ENCODE results near the gene RASGRP2. TPM values are rescaled to one million over a fixed set of nuclear protein-coding genes. Genes with fewer than 3 reads are reported as not detected.

RASGRP2 gene
- total RNA-seq, 2 donors from 2014 or later: 0.86 to 1.9 TPM

DNA sequence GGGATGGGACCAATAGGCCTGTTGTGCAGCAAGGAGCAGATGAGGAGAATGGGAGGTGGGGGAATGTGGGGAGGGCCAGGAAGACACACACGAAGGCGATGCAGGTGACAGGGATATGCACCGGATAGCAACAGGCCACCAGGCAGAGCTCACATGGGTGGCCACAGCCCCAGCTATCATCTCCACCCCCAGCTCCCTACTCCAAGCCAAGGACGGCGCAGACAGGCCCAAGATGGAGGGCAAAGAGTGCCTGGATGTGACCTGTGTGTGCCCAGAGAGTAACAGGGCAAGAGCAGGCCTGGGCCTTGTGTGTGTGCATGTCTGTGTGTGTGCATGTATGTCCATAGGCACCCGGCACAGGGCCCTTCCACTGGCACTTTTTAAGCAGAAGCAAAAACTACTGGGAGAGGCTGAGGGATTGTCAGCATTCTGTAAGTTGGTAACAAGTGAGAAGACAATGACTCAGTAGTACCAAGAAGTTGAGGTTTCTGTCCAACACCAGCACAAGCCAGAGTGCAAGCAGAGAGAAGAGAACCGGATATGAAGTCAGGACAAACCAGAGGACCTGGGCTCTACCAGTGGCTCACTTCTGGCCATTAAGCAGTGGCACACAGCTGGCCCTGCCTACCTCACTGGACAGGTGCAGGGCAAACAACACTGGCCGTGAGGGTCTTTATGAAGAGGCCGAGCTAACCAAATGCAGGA lies 57.3 kb downstream of the RASGRP2 start:
- Mint-ChIP-seq H3K27ac (no peak overlapping the region), H3K27me3 (ENCODE audit: insufficient read depth) (peaks cover 56% of the 10 kb centered on the region), H3K9me3 (no peaks in the 10 kb centered on the region), H3K36me3 (ENCODE audit: low read depth) (no peaks in the 10 kb centered on the region), H3K4me1 (peaks cover 4% of the 10 kb centered on the region), H3K4me3 (no peak overlapping the region)
- no peak overlapping the region for H3K9ac ChIP-seq (ENCODE audit: extremely low read depth, low read length, poor library complexity, severe bottlenecking)
- H3K36me3 ChIP-seq (ENCODE audit: control insufficient read depth, insufficient read depth, low read length): no peaks in the 10 kb centered on the region
- no peak for DNase-seq
- H3K9me3 ChIP-seq (ENCODE audit: control insufficient read depth, low read length): no peaks in the 10 kb centered on the region
- WGBS, 2 experiments (ENCODE audit: insufficient coverage in 1 of 2, insufficient read length in 1 of 2): 89 to 93% methylated on average over 5 to 8 of the region's 9 CpGs
- peaks cover 7% of the 10 kb centered on the region for H3K27me3 ChIP-seq (ENCODE audit: control insufficient read depth, insufficient read depth, low read length, poor library complexity, severe bottlenecking)
- no peaks in the 10 kb centered on the region for H3K4me1 ChIP-seq (ENCODE audit: control insufficient read depth, insufficient read depth, low read length)
- no peak for TF ChIP-seq CTCF (conservative IDR thresholded peaks at IDR 0.05)
- no peak overlapping the region for H3K4me3 ChIP-seq (ENCODE audit: low read length)
- no peak overlapping the region for H3K27ac ChIP-seq (ENCODE audit: low read depth, low read length)

- Histone ChIP-seq H3K36me3 (ENCODE audit: control insufficient read depth, insufficient read depth, low read length) (no peaks in the 10 kb centered on the region), H3K9me3 (ENCODE audit: control insufficient read depth, low read length) (no peaks in the 10 kb centered on the region), H3K27me3 (ENCODE audit: control insufficient read depth, insufficient read depth, low read length, poor library complexity, severe bottlenecking) (no peaks in the 10 kb centered on the region), H3K27ac (ENCODE audit: low read depth, low read length) (no peak overlapping the region), H3K9ac (ENCODE audit: extremely low read depth, low read length, poor library complexity, severe bottlenecking) (no peak overlapping the region), H3K4me3 (ENCODE audit: low read length) (no peak overlapping the region), H3K4me1 (ENCODE audit: control insufficient read depth, insufficient read depth, low read length) (no peaks in the 10 kb centered on the region)
- Mint-ChIP-seq H3K4me1 (peaks cover 10% of the 10 kb centered on the region), H3K36me3 (ENCODE audit: low read depth) (no peaks in the 10 kb centered on the region), H3K27ac (no peak overlapping the region), H3K9me3 (no peaks in the 10 kb centered on the region), H3K4me3 (no peak overlapping the region), H3K27me3 (ENCODE audit: insufficient read depth) (peaks cover 52% of the 10 kb centered on the region)
- no peak for DNase-seq
- 94 to 98% methylated on average over 16 to 18 of the region's 18 CpGs for WGBS, 2 experiments (ENCODE audit: insufficient coverage in 1 of 2, insufficient read length in 1 of 2)
- no peak for TF ChIP-seq CTCF (conservative IDR thresholded peaks at IDR 0.05)
Measured at GRCh38 chr11:64685536-64685935, 58.4 kb downstream of the RASGRP2 start.

DNA sequence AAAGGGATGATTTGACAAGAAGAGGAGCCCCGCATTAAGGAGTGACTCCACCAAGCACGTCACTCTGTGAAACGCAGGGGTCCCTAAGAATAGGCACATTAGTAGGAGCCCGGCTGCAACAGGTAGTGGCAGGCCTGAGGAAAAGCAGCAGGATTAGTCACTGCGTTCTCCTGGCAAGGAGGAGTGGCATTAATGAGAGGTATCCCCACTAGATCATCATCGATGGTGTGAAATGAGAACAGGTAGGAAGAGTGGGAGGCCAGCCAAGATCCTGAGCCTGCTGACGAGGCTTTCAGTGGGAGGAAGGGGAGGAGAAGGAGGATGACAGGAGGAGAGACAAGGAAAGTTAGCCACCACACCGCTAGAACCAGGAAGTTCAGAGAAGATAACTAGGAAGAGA lies 59.6 kb downstream of the RASGRP2 start:
- Mint-ChIP-seq H3K36me3 (ENCODE audit: low read depth) (no peaks in the 10 kb centered on the region), H3K27ac (no peak overlapping the region), H3K4me1 (peaks cover 10% of the 10 kb centered on the region), H3K27me3 (ENCODE audit: insufficient read depth) (peaks cover 60% of the 10 kb centered on the region), H3K4me3 (no peak overlapping the region), H3K9me3 (no peaks in the 10 kb centered on the region)
- no peak overlapping the region for H3K27ac ChIP-seq (ENCODE audit: low read depth, low read length)
- no peak overlapping the region for H3K9ac ChIP-seq (ENCODE audit: extremely low read depth, low read length, poor library complexity, severe bottlenecking)
- no peak for DNase-seq
- no peak for TF ChIP-seq CTCF (conservative IDR thresholded peaks at IDR 0.05)
- H3K36me3 ChIP-seq (ENCODE audit: control insufficient read depth, insufficient read depth, low read length): no peaks in the 10 kb centered on the region
- H3K27me3 ChIP-seq (ENCODE audit: control insufficient read depth, insufficient read depth, low read length, poor library complexity, severe bottlenecking): no peaks in the 10 kb centered on the region
- H3K4me1 ChIP-seq (ENCODE audit: control insufficient read depth, insufficient read depth, low read length): no peaks in the 10 kb centered on the region
- no peak overlapping the region for H3K4me3 ChIP-seq (ENCODE audit: low read length)
- no peaks in the 10 kb centered on the region for H3K9me3 ChIP-seq (ENCODE audit: control insufficient read depth, low read length)
- 86 to 87% methylated on average over 8 of the region's 8 CpGs for WGBS, 2 experiments (ENCODE audit: insufficient coverage in 1 of 2, insufficient read length in 1 of 2)
